ENCODE measurements around the gene DDX1.

DDX1 gene

GRCh38 chr2:15619076-15619475 lies 27.4 kb downstream of the DDX1 start:
- TF ChIP-seq EGR1 (IDR thresholded peaks at IDR 0.05) (no peak), FOXM1 (IDR thresholded peaks at IDR 0.05; ENCODE audit: borderline replicate concordance, low read depth) (no peak), CREB1 (IDR thresholded peaks at IDR 0.05; ENCODE audit: low read depth) (no peak), EP300 (IDR thresholded peaks at IDR 0.05; ENCODE audit: borderline replicate concordance) (no peak), TAF1 (IDR thresholded peaks at IDR 0.05; ENCODE audit: low read depth) (no peak), ZBTB7A (IDR thresholded peaks at IDR 0.05; ENCODE audit: low read depth) (no peak), RAD21 (IDR thresholded peaks at IDR 0.05; ENCODE audit: low read depth) (no peak), NFIC (IDR thresholded peaks at IDR 0.05) (no peak), TCF12 (IDR thresholded peaks at IDR 0.05; ENCODE audit: low read depth) (no peak), TEAD4 (IDR thresholded peaks at IDR 0.05) (no peak), MAX (IDR thresholded peaks at IDR 0.05) (no peak), YY1 (IDR thresholded peaks at IDR 0.05; ENCODE audit: low read depth) (no peak), REST (IDR thresholded peaks at IDR 0.05; ENCODE audit: low read depth) (no peak), CEBPB (IDR thresholded peaks at IDR 0.05) (no peak)
- TF ChIP-seq, protein P1, sequence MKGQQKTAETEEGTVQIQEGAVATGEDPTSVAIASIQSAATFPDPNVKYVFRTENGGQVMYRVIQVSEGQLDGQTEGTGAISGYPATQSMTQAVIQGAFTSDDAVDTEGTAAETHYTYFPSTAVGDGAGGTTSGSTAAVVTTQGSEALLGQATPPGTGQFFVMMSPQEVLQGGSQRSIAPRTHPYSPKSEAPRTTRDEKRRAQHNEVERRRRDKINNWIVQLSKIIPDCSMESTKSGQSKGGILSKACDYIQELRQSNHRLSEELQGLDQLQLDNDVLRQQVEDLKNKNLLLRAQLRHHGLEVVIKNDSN (IDR thresholded peaks at IDR 0.05) = no peak

GRCh38 chr2:15619510-15619909 lies 27.8 kb downstream of the DDX1 start:
- no peak for TF ChIP-seq REST (IDR thresholded peaks at IDR 0.05; ENCODE audit: low read depth)
- no peak for TF ChIP-seq YY1 (IDR thresholded peaks at IDR 0.05; ENCODE audit: low read depth)
- no peak for TF ChIP-seq EGR1 (IDR thresholded peaks at IDR 0.05)
- no peak for TF ChIP-seq NFIC (IDR thresholded peaks at IDR 0.05)
- no peak for TF ChIP-seq EP300 (IDR thresholded peaks at IDR 0.05; ENCODE audit: borderline replicate concordance)
- no peak for TF ChIP-seq MAX (IDR thresholded peaks at IDR 0.05)
- TF ChIP-seq RAD21 (IDR thresholded peaks at IDR 0.05; ENCODE audit: low read depth) = no peak
- TF ChIP-seq, protein P1 (IDR thresholded peaks at IDR 0.05) = no peak
- TF ChIP-seq TEAD4 (IDR thresholded peaks at IDR 0.05) = no peak
- no peak for TF ChIP-seq FOXM1 (IDR thresholded peaks at IDR 0.05; ENCODE audit: borderline replicate concordance, low read depth)
- TF ChIP-seq TCF12 (IDR thresholded peaks at IDR 0.05; ENCODE audit: low read depth) = no peak

DNA sequence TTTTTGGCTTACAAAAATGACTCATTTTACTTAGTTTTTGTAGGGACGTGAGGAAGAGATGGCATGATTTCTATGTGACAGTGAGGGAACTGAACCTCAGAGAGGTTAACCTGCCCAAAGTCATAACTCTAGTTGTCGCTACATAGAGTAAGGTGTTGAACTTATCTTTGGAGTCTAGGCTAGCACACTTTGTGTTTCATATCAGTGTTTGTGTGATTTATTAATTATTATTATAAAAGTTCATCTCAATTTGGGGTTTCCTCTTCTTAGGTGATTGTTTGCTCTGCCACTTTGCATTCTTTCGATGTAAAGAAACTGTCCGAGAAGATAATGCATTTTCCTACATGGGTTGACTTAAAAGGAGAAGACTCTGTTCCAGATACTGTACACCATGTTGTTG lies 28.3 kb downstream of the DDX1 start:
- no peak for TF ChIP-seq TAF1 (IDR thresholded peaks at IDR 0.05; ENCODE audit: low read depth)
- TF ChIP-seq CEBPB (IDR thresholded peaks at IDR 0.05) = no peak
- TF ChIP-seq TCF12 (IDR thresholded peaks at IDR 0.05; ENCODE audit: low read depth) = no peak

- TF ChIP-seq TCF12 (IDR thresholded peaks at IDR 0.05; ENCODE audit: low read depth) (no peak), TEAD4 (IDR thresholded peaks at IDR 0.05) (no peak), REST (IDR thresholded peaks at IDR 0.05; ENCODE audit: low read depth) (no peak), TAF1 (IDR thresholded peaks at IDR 0.05; ENCODE audit: low read depth) (no peak), YY1 (IDR thresholded peaks at IDR 0.05; ENCODE audit: low read depth) (no peak), MAX (IDR thresholded peaks at IDR 0.05) (no peak), EP300 (IDR thresholded peaks at IDR 0.05; ENCODE audit: borderline replicate concordance) (no peak), FOXM1 (IDR thresholded peaks at IDR 0.05; ENCODE audit: borderline replicate concordance, low read depth) (no peak), EGR1 (IDR thresholded peaks at IDR 0.05) (no peak), ZBTB7A (IDR thresholded peaks at IDR 0.05; ENCODE audit: low read depth) (no peak), CEBPB (IDR thresholded peaks at IDR 0.05) (no peak), NFIC (IDR thresholded peaks at IDR 0.05) (no peak)
- TF ChIP-seq, protein P1 (IDR thresholded peaks at IDR 0.05) = no peak
Measured at GRCh38 chr2:15620340-15620739, 28.7 kb downstream of the DDX1 start.

Measured in Ishikawa (cell line).